H1 (cell line): ENCODE measurements around the gene ARID3B. TPM values are rescaled to one million over a fixed set of nuclear protein-coding genes. Genes with fewer than 3 reads are reported as not detected.

Experiments
- CTCF ChIA-PET: fragments of 300-600 bp; sonication (Branson Sonifier 250); formaldehyde crosslinking; loops from one replicate; lab custom pipeline; 2021; ENCODE audit not compliant: partially characterized antibody; lab: Charles Lee
- POLR2A ChIA-PET: fragments of 300-600 bp; sonication (Branson Sonifier 250); formaldehyde crosslinking; loops from one replicate; lab custom pipeline; 2021; ENCODE audit warnings: inconsistent platforms; ENCODE audit not compliant: partially characterized antibody; lab: Charles Lee
- DNase-seq, 2 experiments: peaks; one replicate each; pipeline versions ENCODE4 v3.0.0 to v3.0.0-alpha.2; 2010 to 2022; ENCODE audit warnings: low spot score in 2 of 2, low read depth in 1 of 2, mixed read lengths in 1 of 2
- FAIRE-seq: peaks from 2 replicates; lab custom pipeline; 2011; peaks lifted over from hg19 to GRCh38; lab: Jason Lieb, UNC
- H2AFZ ChIP-seq: 2 replicates; pipeline ENCODE4 v1.8.1; 2012; ENCODE audit warnings: low read length, inconsistent platforms
- H2AK5ac ChIP-seq: 2 replicates; pipeline ENCODE4 v1.6.1; 2013; ENCODE audit warnings: low read depth, low read length
- H2BK120ac ChIP-seq: replicated peaks from 2 replicates; pipeline ENCODE3; 2013; ENCODE audit warnings: low read depth, low read length, inconsistent platforms
- H2BK12ac ChIP-seq: 2 replicates; pipeline ENCODE4 v1.6.1; 2013; ENCODE audit warnings: low read depth, low read length
- H2BK15ac ChIP-seq: 2 replicates; pipeline ENCODE4 v1.6.1; 2013; ENCODE audit warnings: low read length
- H2BK20ac ChIP-seq: 2 replicates; pipeline ENCODE4 v1.6.1; 2013; ENCODE audit warnings: low read length
- H2BK5ac ChIP-seq: 2 replicates; pipeline ENCODE4 v1.6.1; 2013; ENCODE audit warnings: low read depth, low read length
- H3K14ac ChIP-seq: 2 replicates; pipeline ENCODE4 v1.6.1; 2013; ENCODE audit warnings: inconsistent platforms; ENCODE audit not compliant: insufficient read length
- H3K18ac ChIP-seq: 2 replicates; pipeline ENCODE4 v1.6.1; 2013; ENCODE audit warnings: low read length; ENCODE audit errors: extremely low read depth
- H3K23ac ChIP-seq: 2 replicates; pipeline ENCODE4 v1.6.1; 2013; ENCODE audit warnings: inconsistent platforms; ENCODE audit not compliant: insufficient read length
- H3K23me2 ChIP-seq: 2 replicates; pipeline ENCODE4 v1.6.1; 2013; ENCODE audit warnings: low read depth, low read length
- H3K27ac ChIP-seq: 2 replicates; pipeline ENCODE4 v1.6.1; 2011; ENCODE audit warnings: low read depth, low read length, inconsistent platforms
- H3K27me3 ChIP-seq, 4 experiments: replicated peaks in 1 of 4; 1 replicate in 1 of 4; 2 replicates in 3 of 4; pipeline versions ENCODE4 v1.6.1 to v1.8.1; 2011 to 2013; ENCODE audit warnings: low read length in 3 of 4, mild to moderate bottlenecking in 3 of 4, inconsistent platforms in 2 of 4, mixed read lengths in 2 of 4, moderate library complexity in 1 of 4; ENCODE audit not compliant: control insufficient read depth in 3 of 4, insufficient read depth in 3 of 4; ENCODE audit errors: extremely low read depth in 1 of 4
- H3K36me3 ChIP-seq, 4 experiments: 2 replicates each; pipeline versions ENCODE4 v1.6.1 to v1.8.1; 2011 to 2013; ENCODE audit warnings: mild to moderate bottlenecking in 4 of 4, low read length in 3 of 4, moderate library complexity in 2 of 4, control low read depth in 1 of 4, inconsistent platforms in 1 of 4; ENCODE audit not compliant: insufficient read depth in 4 of 4, control insufficient read depth in 2 of 4
- H3K4ac ChIP-seq: replicated peaks from 2 replicates; pipeline ENCODE3; 2013; ENCODE audit warnings: low read length, low read depth, mixed read lengths, inconsistent platforms; ENCODE audit not compliant: insufficient read length
- H3K4me1 ChIP-seq, 4 experiments: replicated peaks in 1 of 4; 1 replicate in 1 of 4; 2 replicates in 3 of 4; pipeline versions ENCODE4 v1.6.1 to v1.8.1; 2011 to 2013; ENCODE audit warnings: low read length in 3 of 4, inconsistent platforms in 2 of 4, mixed read lengths in 1 of 4; ENCODE audit not compliant: insufficient read depth in 4 of 4, control insufficient read depth in 3 of 4
- H3K4me2 ChIP-seq, 2 experiments: 2 replicates each; pipeline versions ENCODE4 v1.6.1 to v1.8.1; 2011 to 2013; ENCODE audit warnings: low read depth in 2 of 2, low read length in 2 of 2, control low read depth in 1 of 2, inconsistent platforms in 1 of 2, mild to moderate bottlenecking in 1 of 2; ENCODE audit not compliant: insufficient read depth in 1 of 2
- H3K4me3 ChIP-seq, 4 experiments: fragments of 200-600, 300-600 bp in 1 of 4; sonication (generic), shearing (Covaris generic), sonication (Bioruptor Twin) in 1 of 4; 2 replicates each; pipeline versions ENCODE4 v1.5.1 to v1.8.1; 2011 to 2016; ENCODE audit warnings: low read length in 4 of 4, low read depth in 3 of 4, control low read depth in 2 of 4, inconsistent platforms in 2 of 4, mild to moderate bottlenecking in 2 of 4, mixed read lengths in 1 of 4, moderate library complexity in 1 of 4; ENCODE audit not compliant: insufficient read depth in 2 of 4; ENCODE audit errors: extremely low read depth in 1 of 4
- H3K56ac ChIP-seq: replicated peaks from 2 replicates; pipeline ENCODE3; 2013; ENCODE audit warnings: low read depth, mild to moderate bottlenecking, mixed read lengths, low read length, inconsistent platforms; ENCODE audit not compliant: insufficient read length
- H3K79me1 ChIP-seq: 2 replicates; pipeline ENCODE4 v1.6.1; 2013; ENCODE audit warnings: low read depth, low read length, control low read depth
- H3K79me2 ChIP-seq, 2 experiments: 2 replicates each; pipeline versions ENCODE4 v1.6.1 to v1.8.1; 2012 to 2013; ENCODE audit warnings: low read length in 2 of 2, mild to moderate bottlenecking in 2 of 2, inconsistent platforms in 1 of 2; ENCODE audit not compliant: insufficient read depth in 2 of 2, control insufficient read depth in 1 of 2
- H3K9ac ChIP-seq, 4 experiments: replicated peaks in 1 of 4; 1 replicate in 1 of 4; 2 replicates in 3 of 4; pipeline versions ENCODE4 v1.6.1 to v1.8.1; 2011 to 2013; ENCODE audit warnings: low read depth in 3 of 4, low read length in 3 of 4, control low read depth in 2 of 4, mild to moderate bottlenecking in 2 of 4, moderate library complexity in 2 of 4, inconsistent platforms in 1 of 4; ENCODE audit errors: extremely low read depth in 1 of 4
- H3K9me3 ChIP-seq, 2 experiments: 2 replicates each; pipeline versions ENCODE4 v1.6.1 to v1.8.1; 2012 to 2013; ENCODE audit warnings: mild to moderate bottlenecking in 2 of 2, moderate library complexity in 2 of 2, control low read depth in 1 of 2, inconsistent platforms in 1 of 2, low read depth in 1 of 2, low read length in 1 of 2, mixed read lengths in 1 of 2; ENCODE audit not compliant: insufficient read depth in 2 of 2
- H4K20me1 ChIP-seq, 2 experiments: replicated peaks in 1 of 2; 2 replicates each; pipeline versions ENCODE3 to v1.8.1; 2011 to 2013; ENCODE audit warnings: inconsistent platforms in 2 of 2, low read length in 2 of 2, mild to moderate bottlenecking in 1 of 2; ENCODE audit not compliant: insufficient read depth in 2 of 2, control insufficient read depth in 1 of 2
- H4K5ac ChIP-seq: 2 replicates; pipeline ENCODE4 v1.6.1; 2013; ENCODE audit warnings: low read length, low read depth, mixed read lengths, inconsistent platforms; ENCODE audit not compliant: insufficient read length
- H4K8ac ChIP-seq: 2 replicates; pipeline ENCODE4 v1.8.0; 2013; ENCODE audit warnings: mild to moderate bottlenecking, moderate library complexity, low read length, inconsistent platforms; ENCODE audit not compliant: insufficient read depth; ENCODE audit errors: extremely low read depth
- H4K91ac ChIP-seq: replicated peaks from 2 replicates; pipeline ENCODE3; 2013; ENCODE audit warnings: low read length, mixed read lengths, inconsistent platforms; ENCODE audit not compliant: insufficient read length
- CBX5 ChIP-seq: fragments of 300-800, 300-1000 bp; sonication (generic); IDR thresholded peaks from 2 replicates; pipeline ENCODE4 v1.7.1; 2016; ENCODE audit warnings: antibody characterized with exemption, low read length, low read depth
- CHD1 ChIP-seq: IDR thresholded peaks from 2 replicates; pipeline ENCODE4 v1.6.1; 2012; ENCODE audit warnings: low read depth, low read length, improper control_type of control experiment
- EGR1 ChIP-seq: IDR thresholded peaks from 2 replicates; pipeline ENCODE4 v1.6.1; 2011; ENCODE audit warnings: low read depth, low read length, borderline replicate concordance
- GTF2F1 ChIP-seq: IDR thresholded peaks from 2 replicates; pipeline ENCODE4 v1.6.1; 2012; ENCODE audit warnings: low read depth, low read length, improper control_type of control experiment, borderline replicate concordance
- NANOG ChIP-seq: IDR thresholded peaks from 2 replicates; pipeline ENCODE4 v1.6.1; 2011; ENCODE audit warnings: low read length, low read depth, mild to moderate bottlenecking, inconsistent platforms; ENCODE audit not compliant: insufficient read depth, poor library complexity, severe bottlenecking
- RBBP5 ChIP-seq: IDR thresholded peaks from 2 replicates; pipeline ENCODE4 v1.7.1; 2012; ENCODE audit warnings: low read depth, mild to moderate bottlenecking, inconsistent platforms, low read length, moderate library complexity, borderline replicate concordance
- RFX5 ChIP-seq: IDR thresholded peaks from 2 replicates; pipeline ENCODE4 v1.6.1; 2011; ENCODE audit warnings: low read depth, low read length, improper control_type of control experiment, borderline replicate concordance
- RXRA ChIP-seq: IDR thresholded peaks from 2 replicates; pipeline ENCODE4 v1.6.1; 2011; ENCODE audit warnings: low read depth, mild to moderate bottlenecking, low read length, moderate library complexity; ENCODE audit not compliant: insufficient read depth
- SRF ChIP-seq: IDR thresholded peaks from 2 replicates; pipeline ENCODE4 v1.6.1; 2011; ENCODE audit warnings: mild to moderate bottlenecking, low read depth, low read length, moderate library complexity
- TAF1 ChIP-seq: IDR thresholded peaks from 2 replicates; pipeline ENCODE4 v1.6.1; 2011; ENCODE audit warnings: mild to moderate bottlenecking, low read depth, low read length
- TBP ChIP-seq: IDR thresholded peaks from 2 replicates; pipeline ENCODE4 v1.6.1; 2011; ENCODE audit warnings: low read depth, low read length, improper control_type of control experiment
- YY1 ChIP-seq: IDR thresholded peaks from 2 replicates; pipeline ENCODE4 v1.6.1; 2011; ENCODE audit warnings: low read depth, mild to moderate bottlenecking, low read length
- ZNF274 ChIP-seq: IDR thresholded peaks from 2 replicates; pipeline ENCODE4 v1.7.0; 2012; ENCODE audit warnings: low read length, borderline replicate concordance; ENCODE audit errors: extremely low read depth
- WGBS, 2 experiments: shearing (Covaris generic) in 1 of 2; methylation state at CpG; one replicate each; pipeline versions ENCODE4 v1.1.6 to v1.1.7; 2013 to 2015; ENCODE audit warnings: low lambda C conversion rate in 2 of 2, mixed read lengths in 2 of 2, inconsistent platforms in 1 of 2, low coverage in 1 of 2, missing lambda C conversion rate in 1 of 2; ENCODE audit not compliant: insufficient replicate concordance in 2 of 2, insufficient coverage in 1 of 2, insufficient read length in 1 of 2; ENCODE audit errors: extremely low coverage in 1 of 2, missing lambda C conversion rate in 1 of 2; 5-methylcytosine and 5-hydroxymethylcytosine counted together
- polyA plus RNA-seq, 7 experiments: library from polyadenylated mRNA; depleted of rRNA in 3 of 7; stranded (reverse) in 5 of 7; unstranded in 2 of 7; fragments of >200 nt in 5 of 7; fragments of 200-250 nt in 2 of 7; gene quantifications; 1 replicate in 5 of 7; 2 replicates in 1 of 7; 4 replicates in 1 of 7; pipeline versions ENCODE4 v1.2.1 to v1.2.3, GENCODE V29; 2011 to 2013; ENCODE audit warnings: missing spikeins in 2 of 7, mixed read lengths in 2 of 7
- total RNA-seq: library from RNA; stranded (reverse); fragmentation: NEBNext Ultra II Directional; extraction: Animal tissue kit (Norgen Biotek cat#: 25700); gene quantifications from 2 replicates; pipeline ENCODE4 v1.2.1, GENCODE V29; 2021
- TF ChIP-seq, protein P1 (sequence below): IDR thresholded peaks from 2 replicates; pipeline ENCODE4 v1.6.1; 2012; ENCODE audit warnings: inconsistent platforms

ARID3B gene
- total and polyA plus RNA-seq, 2 of the 8 experiments (the other 6 are each of a cell fraction or from before 2014, with no cell fraction given): 81.0 to 115 TPM

DNA sequence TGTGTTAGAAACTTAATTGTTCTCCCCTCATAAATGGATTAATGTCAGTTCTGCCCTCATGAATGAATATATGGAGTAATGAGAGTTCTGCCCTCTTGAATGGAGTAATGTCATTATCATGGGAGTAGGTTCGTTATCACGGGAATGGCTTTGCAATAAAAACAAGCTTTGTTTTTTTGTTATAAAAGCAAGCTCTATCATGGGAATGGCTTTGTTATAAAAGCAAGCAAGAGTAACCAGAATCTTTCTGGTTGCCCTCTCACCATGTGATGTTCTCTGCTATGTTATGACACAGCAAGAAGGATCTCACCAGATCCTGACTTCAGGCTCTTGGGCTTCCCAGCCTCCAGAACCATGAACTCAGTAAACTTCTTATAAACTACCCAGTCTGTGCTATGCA, 41.7 kb upstream of the ARID3B start:
- no peak for DNase-seq
- no peak for FAIRE-seq
- H2BK120ac ChIP-seq: no peak overlapping the region
- POLR2A ChIA-PET: interaction anchor here (0.5 to 1.4 kb wide), 3 partner anchors 39 to 265 kb away, joined by 3 to 4 read pairs (median 3); partner anchors contain the start of gene UBL7
- H2BK5ac ChIP-seq: no peak overlapping the region
- no peaks in the 10 kb centered on the region for H3K27me3 ChIP-seq
- no peak overlapping the region for H4K8ac ChIP-seq
- TF ChIP-seq RFX5: no peak
- TF ChIP-seq CBX5: no peak
- no peak for TF ChIP-seq GTF2F1
- TF ChIP-seq ZNF274: no peak
- no peak for TF ChIP-seq EGR1
- TF ChIP-seq RBBP5: no peak
- no peak for TF ChIP-seq SRF
- no peak for TF ChIP-seq NANOG
- TF ChIP-seq RXRA: no peak
- no peak for TF ChIP-seq TBP
- no peak for TF ChIP-seq TAF1
- TF ChIP-seq CHD1: no peak
- no peak for TF ChIP-seq YY1
- TF ChIP-seq, protein P1, sequence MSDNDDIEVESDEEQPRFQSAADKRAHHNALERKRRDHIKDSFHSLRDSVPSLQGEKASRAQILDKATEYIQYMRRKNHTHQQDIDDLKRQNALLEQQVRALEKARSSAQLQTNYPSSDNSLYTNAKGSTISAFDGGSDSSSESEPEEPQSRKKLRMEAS: no peak
- no peaks in the 10 kb centered on the region for H3K4me1 ChIP-seq
- no peak overlapping the region for H3K23ac ChIP-seq
- no peaks in the 10 kb centered on the region for H3K9me3 ChIP-seq
- H2AK5ac ChIP-seq: no peak overlapping the region
- H3K4me2 ChIP-seq: no peak overlapping the region
- no peak overlapping the region for H3K14ac ChIP-seq
- 87% methylated on average over 2 of the region's 2 CpGs; no CpG with 5 or more reads in 1 of the 2 experiments for WGBS, 2 experiments
- no peaks in the 10 kb centered on the region for H4K20me1 ChIP-seq
- H4K5ac ChIP-seq: no peak overlapping the region
- no peak overlapping the region for H2AFZ ChIP-seq
- no peak overlapping the region for H2BK15ac ChIP-seq
- no peak overlapping the region for H3K4ac ChIP-seq
- H2BK20ac ChIP-seq: no peak overlapping the region
- no peak overlapping the region for H3K18ac ChIP-seq
- H3K23me2 ChIP-seq: no peaks in the 10 kb centered on the region
- H3K79me1 ChIP-seq: 0 out of 2 replicates have a peak, but pooled peaks cover 2% of the 10 kb centered on the region
- no peaks in the 10 kb centered on the region for H3K79me2 ChIP-seq
- H4K91ac ChIP-seq: no peak overlapping the region
- no peak overlapping the region for H2BK12ac ChIP-seq
- H3K36me3 ChIP-seq: no peaks in the 10 kb centered on the region
- CTCF ChIA-PET: interaction anchor here (1.0 to 2.4 kb wide), 6 partner anchors 23 to 125 kb away, joined by 3 to 7 read pairs (median 4); no protein-coding TSS in a partner anchor
- H3K27ac ChIP-seq: no peak overlapping the region
- no peak overlapping the region for H3K9ac ChIP-seq
- H3K4me3 ChIP-seq: no peak overlapping the region
- H3K56ac ChIP-seq: no peak overlapping the region
